Calu3 (cell line): ENCODE results near the gene EMILIN3. TPM values are rescaled to one million over a fixed set of nuclear protein-coding genes. Genes with fewer than 3 reads are reported as not detected.
"Not testable (repeated sequence)": the region's sequence is repeated elsewhere in the genome, so short reads cannot be mapped to it uniquely, and the experiment has no call there.

Experiments used
- BruUV-seq: library from RNA; stranded (reverse); fragments of 400-500 nt; replicated peaks from 2 replicates; lab custom pipeline; 2021; lab: Mats Ljungman, UMichigan
- CTCF ChIA-PET: fragments of 300-600 bp; sonication (Branson Sonifier 250); formaldehyde crosslinking; loops from one replicate; lab custom pipeline; 2022; ENCODE audit warnings: antibody characterized with exemption; lab: Charles Lee
- DNase-seq: peaks from one replicate; pipeline ENCODE4 v3.0.0; 2022
- H3K27ac Mint-ChIP-seq: one replicate; pipeline ENCODE4 v1.8.0; 2022; ENCODE audit warnings: mixed read lengths; ENCODE audit not compliant: unreplicated experiment
- H3K27me3 Mint-ChIP-seq: one replicate; pipeline ENCODE4 v1.8.0; 2022; ENCODE audit warnings: mixed read lengths; ENCODE audit not compliant: unreplicated experiment
- H3K36me3 Mint-ChIP-seq: one replicate; pipeline ENCODE4 v1.8.0; 2022; ENCODE audit warnings: mild to moderate bottlenecking, moderate library complexity, mixed read lengths; ENCODE audit not compliant: insufficient read depth, unreplicated experiment
- H3K4me1 Mint-ChIP-seq: one replicate; pipeline ENCODE4 v1.8.0; 2022; ENCODE audit warnings: mild to moderate bottlenecking, low read depth, mixed read lengths; ENCODE audit not compliant: unreplicated experiment
- H3K4me3 Mint-ChIP-seq: one replicate; pipeline ENCODE4 v1.8.0; 2022; ENCODE audit warnings: mild to moderate bottlenecking, low read depth, moderate library complexity, mixed read lengths; ENCODE audit not compliant: unreplicated experiment
- H3K9me3 Mint-ChIP-seq: one replicate; pipeline ENCODE4 v1.8.0; 2022; ENCODE audit warnings: low read depth, mixed read lengths; ENCODE audit not compliant: unreplicated experiment
- intact Hi-C: fragments of 100-400 bp; cut with micrococcal nuclease; formaldehyde crosslinking; loops from one replicate; pipeline ENCODE4 v1.10.0; 2022; ENCODE audit not compliant: unreplicated experiment
- total RNA-seq: library from RNA; stranded (reverse); gene quantifications from 2 replicates; pipeline ENCODE4 v1.2.3, GENCODE V29; 2022
- TF ChIP-seq, protein P1 (sequence below): fragments of 200-600 bp; IDR thresholded peaks from one replicate; pipeline ENCODE4 v1.8.0; 2022; ENCODE audit warnings: antibody characterized with exemption; ENCODE audit not compliant: unreplicated experiment

Gene EMILIN3
- total RNA-seq, 1 experiment from 2014 or later, result not detected

- TF ChIP-seq, protein P1, sequence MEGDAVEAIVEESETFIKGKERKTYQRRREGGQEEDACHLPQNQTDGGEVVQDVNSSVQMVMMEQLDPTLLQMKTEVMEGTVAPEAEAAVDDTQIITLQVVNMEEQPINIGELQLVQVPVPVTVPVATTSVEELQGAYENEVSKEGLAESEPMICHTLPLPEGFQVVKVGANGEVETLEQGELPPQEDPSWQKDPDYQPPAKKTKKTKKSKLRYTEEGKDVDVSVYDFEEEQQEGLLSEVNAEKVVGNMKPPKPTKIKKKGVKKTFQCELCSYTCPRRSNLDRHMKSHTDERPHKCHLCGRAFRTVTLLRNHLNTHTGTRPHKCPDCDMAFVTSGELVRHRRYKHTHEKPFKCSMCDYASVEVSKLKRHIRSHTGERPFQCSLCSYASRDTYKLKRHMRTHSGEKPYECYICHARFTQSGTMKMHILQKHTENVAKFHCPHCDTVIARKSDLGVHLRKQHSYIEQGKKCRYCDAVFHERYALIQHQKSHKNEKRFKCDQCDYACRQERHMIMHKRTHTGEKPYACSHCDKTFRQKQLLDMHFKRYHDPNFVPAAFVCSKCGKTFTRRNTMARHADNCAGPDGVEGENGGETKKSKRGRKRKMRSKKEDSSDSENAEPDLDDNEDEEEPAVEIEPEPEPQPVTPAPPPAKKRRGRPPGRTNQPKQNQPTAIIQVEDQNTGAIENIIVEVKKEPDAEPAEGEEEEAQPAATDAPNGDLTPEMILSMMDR, result no peak
- Mint-ChIP-seq H3K27ac (no peak overlapping the region), H3K27me3 (no peaks in the 10 kb centered on the region), H3K4me3 (no peak overlapping the region), H3K9me3 (no peaks in the 10 kb centered on the region), H3K36me3 (peaks cover 13% of the 10 kb centered on the region), H3K4me1 (peaks cover 26% of the 10 kb centered on the region)
- no peak for DNase-seq
- no TSS peak for BruUV-seq
- CTCF ChIA-PET, result no interaction called here
- intact Hi-C loops, result no loop called here
Measured at GRCh38 chr20:41314386-41314785, 52.2 kb downstream of the EMILIN3 start.

GRCh38 chr20:41312009-41312408 is 54.6 kb downstream of the EMILIN3 start:
- H3K4me1 Mint-ChIP-seq, result peaks cover 12% of the 10 kb centered on the region
- H3K27me3 Mint-ChIP-seq, DNase-seq, BruUV-seq, H3K9me3 Mint-ChIP-seq, intact Hi-C loops, H3K27ac Mint-ChIP-seq, H3K36me3 Mint-ChIP-seq, H3K4me3 Mint-ChIP-seq: not testable (repeated sequence)
- CTCF ChIA-PET, result interaction anchor here (1.0 kb wide), 2 partner anchors 16 to 80 kb away, joined by 3 read pairs; no protein-coding TSS in a partner anchor

Other genes starting within 250 kb of the EMILIN3 start
- gene PLCG1, start 229.3 kb downstream of the EMILIN3 start, total RNA-seq, result 91.1 and 127 TPM in 2 replicates
- 22.7 and 24.1 TPM in 2 replicates for gene ZHX3, start 49.1 kb downstream of the EMILIN3 start, total RNA-seq
- gene LPIN3, start 26.0 kb downstream of the EMILIN3 start, total RNA-seq, result 22.6 and 23.5 TPM in 2 replicates